ENCODE results near the gene KASH5.

The KASH5 gene

DNA sequence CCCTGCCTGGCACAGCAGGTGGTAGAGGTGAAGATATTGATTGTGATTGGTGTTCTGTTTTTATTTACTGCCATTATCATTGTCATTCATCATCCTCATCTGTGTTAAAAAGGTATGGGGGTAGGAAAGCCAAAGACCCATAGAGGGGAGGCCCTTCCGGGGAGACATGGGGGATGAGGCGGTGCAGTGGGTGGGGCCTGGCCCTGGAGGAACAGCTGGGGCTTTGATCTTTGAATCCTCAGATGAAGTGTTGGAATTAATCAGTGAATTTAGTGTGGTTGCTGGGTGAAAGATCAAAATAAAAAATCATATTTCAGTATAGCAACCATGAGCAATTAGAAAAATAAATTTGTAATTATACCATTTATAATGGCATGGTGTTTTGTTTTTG is 27.8 kb downstream of the KASH5 start:
- H3K79me2 ChIP-seq (ENCODE audit: low read length) = no peaks in the 10 kb centered on the region
- no peak overlapping the region for H3K4me3 ChIP-seq (ENCODE audit: low read length)
- peaks cover 79% of the 10 kb centered on the region for H3K27me3 ChIP-seq (replicated peaks; ENCODE audit: insufficient read depth, low read length)
- H3K4me1 ChIP-seq (ENCODE audit: low read length) = no peaks in the 10 kb centered on the region
- no peak overlapping the region for H3K9ac ChIP-seq (ENCODE audit: low read length)
- H3K4me2 ChIP-seq (ENCODE audit: low read depth, low read length) = no peak overlapping the region
- no peak for DNase-seq
- no peaks in the 10 kb centered on the region for H3F3A ChIP-seq (ENCODE audit: insufficient read depth, low read length)
- no peaks in the 10 kb centered on the region for H3K36me3 ChIP-seq (replicated peaks; ENCODE audit: insufficient read depth, low read length)
- H4K20me1 ChIP-seq (ENCODE audit: insufficient read depth, low read length) = no peaks in the 10 kb centered on the region
- no peaks in the 10 kb centered on the region for H3K9me3 ChIP-seq (replicated peaks; ENCODE audit: insufficient read depth, low read length)
- no peak overlapping the region for H2AFZ ChIP-seq (ENCODE audit: low read length)
- TF ChIP-seq EZH2phosphoT487 (IDR thresholded peaks at IDR 0.05; ENCODE audit: low read length) = no peak
- no peak for TF ChIP-seq EZH2 (optimal IDR thresholded peaks at IDR 0.05; ENCODE audit: low read depth, low read length)
- no peak for TF ChIP-seq CTCF (IDR thresholded peaks at IDR 0.05; ENCODE audit: low read length)
- H3K9me2 ChIP-seq (replicated peaks; ENCODE audit: insufficient read depth, low read length) = no peaks in the 10 kb centered on the region
- no peak overlapping the region for H3K27ac ChIP-seq (ENCODE audit: low read length)

DNA sequence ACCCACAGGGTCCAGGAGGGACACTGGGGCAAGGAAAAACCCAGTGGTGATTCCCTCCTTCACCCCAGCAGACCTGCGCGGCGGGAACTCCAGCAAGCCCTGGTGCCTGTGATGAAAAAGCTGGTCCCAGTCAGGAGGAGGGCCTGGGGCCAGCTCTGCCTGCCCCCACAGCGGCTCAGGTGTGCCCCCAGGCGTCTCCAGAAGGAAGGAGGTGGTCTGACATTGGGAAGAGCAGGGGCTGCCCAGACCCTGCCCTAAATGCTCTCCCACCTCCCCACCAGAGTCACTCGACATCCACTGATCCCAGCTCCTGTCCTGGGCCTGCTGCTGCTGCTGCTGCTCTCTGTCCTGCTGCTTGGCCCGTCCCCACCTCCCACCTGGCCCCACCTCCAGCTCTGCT is 29.0 kb downstream of the KASH5 start:
- H3K27me3 ChIP-seq (replicated peaks; ENCODE audit: insufficient read depth, low read length) = peaks cover 91% of the 10 kb centered on the region
- no peaks in the 10 kb centered on the region for H3K9me2 ChIP-seq (replicated peaks; ENCODE audit: insufficient read depth, low read length)
- no peak overlapping the region for H3K9ac ChIP-seq (ENCODE audit: low read length)
- no peak for DNase-seq
- TF ChIP-seq CTCF (IDR thresholded peaks at IDR 0.05; ENCODE audit: low read length) (no peak), EZH2 (optimal IDR thresholded peaks at IDR 0.05; ENCODE audit: low read depth, low read length) (no peak), EZH2phosphoT487 (IDR thresholded peaks at IDR 0.05; ENCODE audit: low read length) (no peak)
- no peaks in the 10 kb centered on the region for H3K4me1 ChIP-seq (ENCODE audit: low read length)
- H2AFZ ChIP-seq (ENCODE audit: low read length) = no peak overlapping the region
- H4K20me1 ChIP-seq (ENCODE audit: insufficient read depth, low read length) = no peaks in the 10 kb centered on the region
- H3K36me3 ChIP-seq (replicated peaks; ENCODE audit: insufficient read depth, low read length) = no peaks in the 10 kb centered on the region
- no peak overlapping the region for H3K4me2 ChIP-seq (ENCODE audit: low read depth, low read length)
- no peaks in the 10 kb centered on the region for H3F3A ChIP-seq (ENCODE audit: insufficient read depth, low read length)
- H3K27ac ChIP-seq (ENCODE audit: low read length) = no peak overlapping the region
- no peaks in the 10 kb centered on the region for H3K9me3 ChIP-seq (replicated peaks; ENCODE audit: insufficient read depth, low read length)
- H3K79me2 ChIP-seq (ENCODE audit: low read length) = no peaks in the 10 kb centered on the region
- H3K4me3 ChIP-seq (ENCODE audit: low read length) = no peak overlapping the region

GRCh38 chr19:49418511-49418910 is 30.5 kb downstream of the KASH5 start:
- 0 out of 2 replicates have a peak, but pooled peaks cover 3% of the 10 kb centered on the region for H3K4me1 ChIP-seq (ENCODE audit: low read length)
- H3K27me3 ChIP-seq (replicated peaks; ENCODE audit: insufficient read depth, low read length) = peaks cover 95% of the 10 kb centered on the region
- H3K36me3 ChIP-seq (replicated peaks; ENCODE audit: insufficient read depth, low read length) = no peaks in the 10 kb centered on the region
- no peak overlapping the region for H3K9ac ChIP-seq (ENCODE audit: low read length)
- H3K9me3 ChIP-seq (replicated peaks; ENCODE audit: insufficient read depth, low read length) = no peaks in the 10 kb centered on the region
- no peaks in the 10 kb centered on the region for H3K9me2 ChIP-seq (replicated peaks; ENCODE audit: insufficient read depth, low read length)
- H2AFZ ChIP-seq (ENCODE audit: low read length) = no peak overlapping the region
- no peak for TF ChIP-seq EZH2 (optimal IDR thresholded peaks at IDR 0.05; ENCODE audit: low read depth, low read length)
- no peak for TF ChIP-seq CTCF (IDR thresholded peaks at IDR 0.05; ENCODE audit: low read length)
- no peak for TF ChIP-seq EZH2phosphoT487 (IDR thresholded peaks at IDR 0.05; ENCODE audit: low read length)
- H3F3A ChIP-seq (ENCODE audit: insufficient read depth, low read length) = no peaks in the 10 kb centered on the region
- no peak overlapping the region for H3K4me3 ChIP-seq (ENCODE audit: low read length)
- no peak overlapping the region for H3K27ac ChIP-seq (ENCODE audit: low read length)
- DNase-seq = no peak
- H3K4me2 ChIP-seq (ENCODE audit: low read depth, low read length) = no peak overlapping the region
- no peaks in the 10 kb centered on the region for H3K79me2 ChIP-seq (ENCODE audit: low read length)
- no peaks in the 10 kb centered on the region for H4K20me1 ChIP-seq (ENCODE audit: insufficient read depth, low read length)

Measured in MM.1S (cell line).